NOMO-1 (cell line): Measurements from ENCODE around the gene MGAT4B.
A peak's percentile ranks its signal among the peaks of the same experiment; 100 is the strongest.

Source experiments
- DNase-seq, 2 experiments: peaks; one replicate each; lab custom pipeline; 2025; ENCODE audit not compliant: unreplicated experiment in 2 of 2; lab: John Stamatoyannopoulos, UW

Gene MGAT4B

DNA sequence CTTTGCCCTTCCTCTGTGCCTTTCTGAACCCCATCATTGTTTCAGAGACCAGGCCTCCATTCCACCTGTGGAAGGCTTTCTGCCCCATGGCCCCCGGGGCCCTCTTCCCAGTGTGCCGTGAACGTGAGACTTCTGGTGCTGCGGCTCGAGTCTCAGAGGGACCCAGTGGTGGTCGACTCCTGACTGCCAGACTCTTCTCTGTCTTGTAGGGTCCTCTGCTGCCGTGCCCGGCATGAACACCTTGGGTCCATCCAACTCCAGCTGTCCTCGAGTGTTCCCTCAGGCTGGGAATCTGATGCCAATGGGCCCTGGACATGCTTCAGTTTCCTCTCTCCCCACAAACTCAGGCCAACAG, 33.0 kb downstream of the MGAT4B start:
- no peak for DNase-seq

DNA sequence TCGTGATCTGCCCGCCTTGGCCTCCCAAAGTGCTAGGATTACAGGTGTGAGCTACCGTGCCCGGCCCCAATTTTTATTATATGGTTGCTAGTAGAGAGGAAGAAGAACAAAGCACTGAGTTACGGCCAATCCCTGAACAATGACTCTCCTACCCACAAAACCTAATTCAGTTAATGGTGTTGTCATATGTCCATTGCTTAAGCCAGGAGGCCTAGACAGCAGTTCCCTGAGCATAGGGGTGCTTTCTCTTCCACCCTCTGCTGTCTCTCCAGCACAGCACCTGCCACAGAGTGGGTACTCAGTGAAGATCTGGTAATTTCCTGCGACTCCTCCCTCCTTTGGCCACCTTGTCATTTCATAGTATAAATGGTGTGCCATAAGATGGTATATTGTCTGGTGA, 34.3 kb downstream of the MGAT4B start:
- peak; percentile 80 to 90 for DNase-seq

DNA sequence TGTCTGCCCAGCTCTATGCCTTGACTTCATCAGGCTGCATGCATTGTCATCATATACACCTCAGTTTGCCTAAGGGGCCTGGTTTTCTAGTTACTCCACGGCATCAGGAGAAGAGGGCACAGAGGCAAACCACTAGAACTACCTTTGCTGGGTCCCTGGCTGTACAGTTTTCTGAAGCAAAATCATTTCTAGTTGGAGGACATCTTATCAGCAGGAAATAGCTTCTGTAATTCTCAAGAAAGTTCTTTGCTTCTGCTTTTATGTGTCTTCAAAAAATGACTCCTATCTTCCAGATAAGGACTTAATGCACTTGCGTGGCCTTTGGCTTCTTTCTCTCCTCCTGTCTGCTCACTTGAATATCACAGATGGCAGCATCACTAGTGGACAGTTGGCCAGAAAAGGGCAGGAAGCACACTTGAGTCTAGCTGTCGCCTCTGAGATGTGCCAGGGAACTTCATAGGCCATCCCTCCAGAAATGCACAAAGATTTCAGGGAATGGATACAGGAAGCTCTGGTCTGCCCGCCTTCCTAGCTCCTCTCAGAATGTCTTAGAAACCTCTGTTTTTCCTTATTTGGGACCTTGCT, 35.3 kb downstream of the MGAT4B start:
- peak in 1 of 2 experiments; percentile 12 for DNase-seq

- DNase-seq: peak; percentile 13 to 67
Observed at GRCh38 chr5:179769796-179770195, 36.9 kb downstream of the MGAT4B start.

DNA sequence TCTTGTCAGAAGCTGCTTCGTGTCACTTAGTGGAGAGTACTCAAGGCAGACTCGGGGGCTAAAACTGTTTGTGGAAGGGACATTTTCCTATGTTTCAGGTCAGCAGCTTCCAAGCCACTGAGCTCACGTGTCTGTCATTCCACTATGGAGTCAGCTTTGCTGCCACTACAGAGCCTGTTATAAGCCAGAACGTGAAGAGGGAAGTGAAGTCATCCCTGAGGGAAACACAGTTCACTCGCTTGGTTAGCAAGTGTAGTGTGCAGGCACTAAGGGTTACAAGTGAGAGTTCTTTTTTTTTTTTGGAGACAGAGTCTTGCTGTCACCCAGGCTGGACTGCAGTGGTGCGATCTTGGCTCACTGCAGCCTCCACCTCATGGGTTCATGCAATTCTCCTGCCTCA, 37.4 kb downstream of the MGAT4B start:
- DNase-seq: peak in 1 of 2 experiments; percentile 11

- DNase-seq: no peak
Observed at GRCh38 chr5:179768326-179769085, 38.2 kb downstream of the MGAT4B start.

DNA sequence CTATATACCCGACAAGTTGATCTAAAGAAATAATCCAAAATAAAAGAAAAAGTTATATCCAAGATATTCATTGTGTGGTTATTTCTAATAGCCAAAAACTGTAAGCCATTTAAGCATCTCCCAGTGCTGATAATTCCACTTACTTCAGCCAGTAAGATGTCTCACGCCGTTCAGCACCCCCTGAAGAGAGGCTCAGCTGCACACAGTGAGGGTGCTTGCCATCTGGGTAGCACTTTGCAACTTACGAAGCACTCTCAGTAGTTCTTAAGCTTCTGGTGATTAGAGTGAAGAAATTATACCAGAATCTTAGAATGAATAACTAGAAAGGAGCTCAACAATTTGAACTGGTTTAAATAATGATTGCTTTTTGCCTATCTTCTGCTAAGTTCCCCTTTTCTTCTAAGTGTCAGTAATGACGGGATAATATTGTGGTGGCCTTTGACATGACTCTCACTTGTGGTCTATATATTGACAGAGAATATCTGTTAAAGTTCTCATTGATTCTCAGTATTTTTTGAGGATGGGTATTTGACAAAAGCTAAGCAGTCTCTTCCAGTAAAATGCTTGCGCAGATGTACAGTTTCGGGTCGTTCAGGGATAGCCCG, 39.1 kb downstream of the MGAT4B start:
- peak; percentile 23 to 76 for DNase-seq

DNA sequence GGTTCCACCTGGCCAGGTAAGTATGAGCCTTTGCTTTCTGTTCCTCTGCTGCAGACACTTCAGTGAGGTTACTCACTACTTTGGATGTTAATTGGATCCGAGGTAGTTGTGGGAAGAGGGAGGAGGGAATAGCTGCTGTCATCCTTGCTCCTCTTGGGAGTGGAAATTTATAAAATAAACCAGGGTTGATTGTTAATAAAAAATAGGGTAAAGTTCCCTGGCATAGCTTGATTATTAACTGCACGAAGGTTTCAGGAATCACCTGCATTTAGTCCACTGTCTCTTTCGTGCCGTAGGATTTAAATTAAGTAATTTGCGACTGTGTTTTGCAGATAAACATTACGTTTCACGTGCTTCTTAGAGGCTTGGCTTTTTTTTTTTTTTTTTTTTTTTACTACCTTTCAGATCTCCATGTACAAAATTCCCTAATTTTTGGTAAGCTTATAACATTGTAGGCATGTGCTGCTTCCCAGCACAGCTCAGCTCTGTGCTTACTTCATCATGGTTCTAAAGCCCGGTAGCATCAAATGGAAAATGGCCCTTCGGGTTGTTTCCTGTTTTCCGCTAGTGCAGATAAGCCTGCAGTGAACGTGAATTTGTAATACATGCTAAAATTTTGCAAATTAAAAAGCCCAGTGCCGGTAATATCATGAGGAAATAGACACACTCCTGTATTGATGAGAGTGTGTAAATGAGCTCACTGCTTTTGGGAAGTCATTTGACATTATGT, 39.8 kb downstream of the MGAT4B start:
- peak in 1 of 2 experiments; percentile 37 for DNase-seq

DNA sequence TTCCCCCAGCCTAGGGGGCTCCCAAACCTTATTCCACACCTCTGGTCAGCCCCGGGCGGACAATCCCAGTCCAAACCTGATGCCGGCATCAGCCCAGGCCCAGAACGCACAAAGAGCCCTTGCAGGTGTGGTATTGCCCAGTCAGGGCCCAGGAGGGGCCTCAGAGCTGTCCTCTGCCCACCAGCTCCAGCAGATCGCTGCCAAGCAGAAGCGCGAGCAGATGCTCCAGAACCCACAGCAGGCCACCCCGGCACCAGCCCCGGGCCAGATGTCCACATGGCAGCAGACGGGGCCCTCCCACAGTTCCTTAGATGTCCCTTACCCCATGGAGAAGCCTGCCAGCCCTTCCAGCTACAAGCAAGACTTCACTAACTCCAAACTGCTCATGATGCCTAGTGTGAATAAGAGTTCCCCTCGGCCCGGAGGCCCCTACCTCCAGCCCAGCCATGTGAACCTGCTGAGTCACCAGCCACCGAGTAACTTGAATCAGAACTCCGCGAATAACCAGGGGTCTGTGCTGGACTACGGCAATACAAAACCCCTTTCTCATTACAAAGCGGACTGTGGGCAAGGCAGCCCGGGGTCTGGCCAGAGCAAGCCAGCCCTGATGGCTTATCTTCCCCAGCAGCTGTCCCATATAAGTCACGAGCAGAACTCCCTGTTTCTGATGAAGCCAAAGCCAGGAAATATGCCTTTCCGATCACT, 40.5 kb downstream of the MGAT4B start:
- DNase-seq: peak in 1 of 2 experiments; percentile 16

- peak; percentile 38 to 61 for DNase-seq
Observed at GRCh38 chr5:179765400-179765799, 41.3 kb downstream of the MGAT4B start.

DNA sequence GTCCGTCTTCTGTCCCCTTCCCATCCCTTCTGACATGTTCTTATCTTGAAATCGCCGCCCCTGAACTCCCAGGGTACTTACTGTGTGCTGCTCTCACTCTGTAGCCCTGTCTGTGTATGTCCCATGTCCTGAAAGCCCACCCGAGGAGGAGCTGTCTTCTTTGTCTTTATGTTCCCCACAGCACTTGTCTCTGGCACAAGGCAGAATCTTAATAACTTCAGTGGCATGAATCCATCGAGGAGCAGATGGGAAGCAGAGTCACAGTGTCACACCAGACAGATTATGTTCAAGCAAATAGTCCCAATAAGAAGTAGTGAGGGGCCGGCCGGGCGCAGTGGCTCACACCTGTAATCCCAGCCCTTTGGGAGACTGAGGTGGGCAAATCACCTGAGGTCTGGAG, 42.6 kb downstream of the MGAT4B start:
- no peak for DNase-seq

DNA sequence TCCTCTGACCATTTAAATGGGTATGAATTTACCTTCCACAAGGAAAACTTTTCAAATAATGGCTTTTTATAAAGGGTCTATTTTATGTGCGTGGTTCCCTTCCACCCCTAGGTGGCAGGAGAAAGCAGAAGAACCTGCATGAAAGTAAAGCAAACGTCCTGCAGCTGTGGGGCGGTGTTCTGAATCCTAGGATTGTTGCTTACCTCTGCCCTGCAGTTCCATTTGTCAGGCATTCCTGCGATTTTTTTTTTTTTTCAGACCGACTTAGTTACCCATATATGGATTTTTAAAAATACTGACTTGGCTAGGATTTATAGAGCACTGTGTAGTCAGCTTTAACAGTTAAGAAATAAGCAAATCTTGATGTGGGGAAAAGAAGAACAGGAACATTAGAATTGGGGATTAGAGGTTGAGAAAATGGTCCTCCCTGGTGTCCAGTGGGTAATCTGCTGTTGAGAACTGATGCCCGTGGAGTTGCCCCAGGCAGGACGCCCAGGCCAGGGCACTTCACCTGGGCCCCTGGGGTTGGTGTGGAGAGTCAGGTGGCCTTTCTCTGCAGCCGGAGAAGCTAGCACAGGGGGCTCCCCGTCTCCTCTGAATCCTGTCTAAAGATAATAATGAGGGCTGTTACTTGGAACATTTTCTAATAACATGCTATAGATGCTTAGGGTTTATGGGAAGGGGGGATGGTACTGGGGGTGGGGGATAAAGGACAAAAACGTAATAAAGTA, 43.3 kb downstream of the MGAT4B start:
- DNase-seq: peak; percentile 38 to 62

DNA sequence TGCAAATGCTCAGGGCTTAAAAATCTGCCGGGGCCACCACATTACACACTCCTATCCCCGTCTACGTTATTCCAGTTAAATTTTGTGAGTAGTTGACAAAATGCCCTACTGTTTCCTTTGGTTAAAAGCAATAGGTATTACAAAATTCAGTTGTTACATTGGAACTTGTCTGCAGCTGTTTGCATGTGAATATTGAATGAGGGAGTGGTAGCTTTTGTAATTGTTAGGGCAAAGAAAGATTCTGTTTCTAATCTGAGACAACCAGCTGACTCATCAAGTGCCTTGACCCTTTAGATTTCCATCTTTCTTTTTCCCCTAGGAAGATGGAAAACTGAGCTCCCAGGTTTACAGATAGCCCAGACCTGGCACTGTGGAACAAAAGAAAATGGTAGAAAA, 43.9 kb downstream of the MGAT4B start:
- no peak for DNase-seq

DNA sequence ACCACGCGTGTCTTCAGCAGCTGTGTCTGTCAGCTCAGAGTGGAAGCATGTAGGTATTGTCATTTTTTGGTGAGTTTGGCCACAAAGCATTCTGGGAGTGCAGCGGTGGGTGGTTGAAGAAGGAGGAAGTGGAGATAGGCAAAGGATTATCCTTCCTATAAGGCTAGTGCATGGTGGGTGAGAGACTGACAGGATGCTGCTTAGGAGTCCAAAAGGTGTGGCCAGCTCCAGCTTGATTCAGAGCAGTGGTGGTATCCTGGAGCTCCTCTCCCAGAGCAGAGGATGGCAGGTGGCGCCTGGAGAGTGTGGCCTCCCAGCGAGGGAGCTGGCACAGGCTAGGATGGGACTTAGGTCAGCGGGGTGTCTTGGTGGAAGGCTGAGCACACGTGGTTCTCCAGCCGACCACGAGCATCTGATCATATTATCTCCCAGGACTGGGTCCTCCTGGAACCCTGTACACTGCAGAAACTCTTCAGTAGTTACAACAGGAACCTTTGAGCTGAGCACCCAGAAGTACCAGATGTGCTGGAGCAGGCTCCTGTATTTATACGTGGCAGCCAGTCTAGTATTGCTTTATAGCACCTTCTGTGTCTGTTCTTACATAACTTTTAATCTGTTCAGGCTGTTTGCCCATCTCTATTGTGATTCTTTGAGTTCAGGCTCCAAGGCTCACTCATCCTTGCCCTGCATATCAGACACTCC, 44.4 kb downstream of the MGAT4B start:
- peak; percentile 51 to 77 for DNase-seq

GRCh38 chr5:179759581-179760551, 46.8 kb downstream of the MGAT4B start:
- DNase-seq: no peak

DNA sequence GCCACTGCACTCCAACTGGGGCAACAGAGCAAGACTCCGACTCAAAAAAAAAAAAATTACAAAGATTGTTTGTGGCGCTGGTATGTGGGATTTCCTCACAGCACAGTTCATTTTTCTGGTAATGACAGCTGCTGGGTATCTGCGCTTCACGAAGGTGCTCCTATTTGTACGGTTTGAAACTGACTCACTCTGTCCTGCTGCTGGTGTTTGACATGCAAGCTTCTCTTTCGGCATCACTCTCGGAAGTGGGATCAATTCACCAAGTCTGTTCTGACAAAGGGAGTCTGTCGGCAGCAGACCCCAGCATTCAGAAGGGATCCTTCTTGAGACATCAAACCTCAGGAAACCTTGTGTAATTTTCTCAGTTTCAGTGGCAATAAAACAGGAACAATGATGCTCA, 47.7 kb downstream of the MGAT4B start:
- peak; percentile 76 to 90 for DNase-seq

GRCh38 chr5:179755022-179755421, 51.6 kb downstream of the MGAT4B start:
- DNase-seq: no peak

GRCh38 chr5:179753971-179754370, 52.7 kb downstream of the MGAT4B start:
- DNase-seq: no peak
